Fibroblast of lung (primary cell): Measurements from ENCODE around the gene MAP4K3.

Source experiments
- CTCF ChIP-seq, 2 donors: IDR thresholded peaks in 1 of 2; conservative IDR thresholded peaks in 1 of 2; 1 replicate in 1 of 2; 2 replicates in 1 of 2; pipeline ENCODE4 v1.5.1; 2011 to 2012; ENCODE audit warnings: low read length in 2 of 2, control low read depth in 1 of 2, inconsistent platforms in 1 of 2, low read depth in 1 of 2, mild to moderate bottlenecking in 1 of 2
- EZH2 ChIP-seq: IDR thresholded peaks from 2 replicates; pipeline ENCODE4 v1.5.1; 2012; ENCODE audit warnings: low read length, control low read depth, mild to moderate bottlenecking; ENCODE audit errors: missing control alignments

GRCh38 chr2:39373181-39373802 lies 63.8 kb downstream of the MAP4K3 start:
- TF ChIP-seq CTCF (conservative IDR thresholded peaks at IDR 0.05 in 1 of 2, IDR thresholded peaks at IDR 0.05 in 1 of 2; ENCODE audit: low read depth in 1 of 2, low read length in 2 of 2) (no peak), EZH2 (no peak)
